GM18870 (cell line): ENCODE measurements around the gene OXA1L.
A peak's percentile ranks its signal among the peaks of the same experiment; 100 is the strongest.
"Not testable (repeated sequence)": the region's sequence is repeated elsewhere in the genome, so short reads cannot be mapped to it uniquely, and the experiment has no call there.

ENCODE experiments used
- ATAC-seq: cut with Tn5 transposase; IDR thresholded peaks from one replicate; pipeline ENCODE4 v1.9.1; 2021; ENCODE audit warnings: moderate library complexity; ENCODE audit not compliant: unreplicated experiment

The OXA1L gene

GRCh38 chr14:22797017-22797917 lies 30.8 kb downstream of the OXA1L start:
- no peak for ATAC-seq

- no peak for ATAC-seq
Measured at GRCh38 chr14:22798528-22798927, 32.0 kb downstream of the OXA1L start.

GRCh38 chr14:22800346-22800745 lies 33.9 kb downstream of the OXA1L start:
- ATAC-seq, result no peak

- no peak for ATAC-seq
Measured at GRCh38 chr14:22801716-22802115, 35.2 kb downstream of the OXA1L start.

GRCh38 chr14:22802860-22803686 lies 36.6 kb downstream of the OXA1L start:
- ATAC-seq, result peak; percentile 48

- peak; percentile 30 for ATAC-seq
Measured at GRCh38 chr14:22803687-22803974, 37.1 kb downstream of the OXA1L start.

GRCh38 chr14:22805235-22805634 lies 38.7 kb downstream of the OXA1L start:
- not testable (repeated sequence) for ATAC-seq

- ATAC-seq, result no peak
Measured at GRCh38 chr14:22807432-22808087, 41.1 kb downstream of the OXA1L start.

GRCh38 chr14:22808388-22809209 lies 42.1 kb downstream of the OXA1L start:
- no peak for ATAC-seq

GRCh38 chr14:22811722-22812121 lies 45.2 kb downstream of the OXA1L start:
- ATAC-seq, result no peak

- ATAC-seq, result no peak
Measured at GRCh38 chr14:22812744-22813143, 46.3 kb downstream of the OXA1L start.

- ATAC-seq, result no peak
Measured at GRCh38 chr14:22813145-22813544, 46.7 kb downstream of the OXA1L start.

GRCh38 chr14:22814373-22814772 lies 47.9 kb downstream of the OXA1L start:
- no peak for ATAC-seq

- ATAC-seq, result no peak
Measured at GRCh38 chr14:22814941-22815713, 48.6 kb downstream of the OXA1L start, which contains the start of gene SLC7A7. Gene SLC7A7 (minus strand): TSS chr14:22815435. CDS start chr14:22813398, 2,037 bp downstream.

GRCh38 chr14:22819151-22819988 lies 52.9 kb downstream of the OXA1L start:
- peak; percentile 42 for ATAC-seq

- ATAC-seq, result no peak
Measured at GRCh38 chr14:22820731-22821130, 54.2 kb downstream of the OXA1L start.

- no peak for ATAC-seq
Measured at GRCh38 chr14:22821193-22822015, 54.9 kb downstream of the OXA1L start.

- no peak for ATAC-seq
Measured at GRCh38 chr14:22822016-22822570, 55.6 kb downstream of the OXA1L start.
